T-helper 17 cell (primary cell): ENCODE data around the gene PITRM1. TPM values are rescaled to one million over a fixed set of nuclear protein-coding genes. Genes with fewer than 3 reads are reported as not detected.

ENCODE experiments used
- ATAC-seq: fragments of 150-1000 bp; cut with Tn5 transposase; 2 replicates; pipeline ENCODE4 v1.10.0; 2021; ENCODE audit warnings: mild to moderate bottlenecking, moderate library complexity
- DNase-seq, 3 donors: peaks; one replicate each; pipeline versions ENCODE4 v3.0.0 to v3.0.0-alpha.2; 2020 to 2021
- H3K9me3 ChIP-seq: one replicate; pipeline ENCODE4 v1.7.0; 2013; ENCODE audit warnings: low read length, mild to moderate bottlenecking; ENCODE audit not compliant: control insufficient read depth, poor library complexity, severe bottlenecking
- H3K27ac Mint-ChIP-seq: one replicate; pipeline ENCODE4 v1.8.0; 2022; ENCODE audit warnings: mild to moderate bottlenecking, moderate library complexity, mixed read lengths
- H3K27me3 Mint-ChIP-seq: one replicate; pipeline ENCODE4 v1.8.0; 2022; ENCODE audit warnings: mixed read lengths
- H3K36me3 Mint-ChIP-seq: one replicate; pipeline ENCODE4 v1.8.0; 2022; ENCODE audit warnings: low read depth, mixed read lengths
- H3K4me1 Mint-ChIP-seq: one replicate; pipeline ENCODE4 v1.8.0; 2022; ENCODE audit warnings: mild to moderate bottlenecking, mixed read lengths
- H3K4me3 Mint-ChIP-seq: one replicate; pipeline ENCODE4 v1.8.0; 2022; ENCODE audit warnings: mild to moderate bottlenecking, moderate library complexity, mixed read lengths
- total RNA-seq, 4 donors: library from RNA in 2 of 4; stranded (reverse) in 2 of 4; gene quantifications; one replicate each; pipeline ENCODE4 v1.2.3 and lab custom pipeline; 2022 to 2026

The PITRM1 gene
- total RNA-seq, 2 donors from 2014 or later = 61.3 to 79.1 TPM

DNA sequence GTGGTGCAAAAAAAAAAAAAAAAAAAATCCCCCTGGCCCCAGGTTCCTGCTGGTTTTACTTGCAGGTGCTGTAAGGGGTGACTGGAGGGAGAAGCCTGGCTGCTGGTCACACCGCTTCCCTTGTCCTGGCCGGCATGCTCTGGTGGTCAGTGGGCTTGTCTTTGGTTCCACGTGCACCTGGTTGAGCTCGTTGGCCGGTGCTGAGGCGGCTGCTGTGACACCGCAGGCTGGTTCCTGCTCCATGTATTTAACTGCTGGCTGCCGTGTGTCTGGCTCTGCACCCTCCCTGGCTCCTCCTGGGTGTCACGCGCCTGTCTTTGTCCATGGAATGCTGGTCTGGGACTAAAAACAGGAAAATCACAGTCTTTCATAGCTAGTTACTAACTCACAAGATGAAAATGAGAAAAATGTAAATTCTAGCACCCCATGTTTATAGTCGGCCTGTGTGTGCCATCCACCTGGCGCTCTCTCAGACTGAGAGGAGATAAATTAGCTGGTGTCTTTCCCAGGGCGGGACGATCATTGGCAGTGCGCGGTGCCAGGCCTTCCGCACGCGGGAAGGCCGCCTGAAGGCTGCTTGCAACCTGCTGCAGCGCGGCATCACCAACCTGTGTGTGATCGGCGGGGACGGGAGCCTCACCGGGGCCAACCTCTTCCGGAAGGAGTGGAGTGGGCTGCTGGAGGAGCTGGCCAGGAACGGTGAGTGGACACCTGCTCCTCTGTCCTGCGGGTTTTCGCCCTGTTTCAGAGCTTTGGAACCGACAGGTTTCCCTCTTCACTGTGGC, 71.5 kb downstream of the PITRM1 start:
- H3K27me3 Mint-ChIP-seq = no peaks in the 10 kb centered on the region
- peaks cover 9% of the 10 kb centered on the region for H3K4me1 Mint-ChIP-seq
- H3K36me3 Mint-ChIP-seq = peaks cover 10% of the 10 kb centered on the region
- no peaks in the 10 kb centered on the region for H3K9me3 ChIP-seq
- DNase-seq = no peak
- H3K27ac Mint-ChIP-seq = no peak overlapping the region
- ATAC-seq = no peak
- no peak overlapping the region for H3K4me3 Mint-ChIP-seq

DNA sequence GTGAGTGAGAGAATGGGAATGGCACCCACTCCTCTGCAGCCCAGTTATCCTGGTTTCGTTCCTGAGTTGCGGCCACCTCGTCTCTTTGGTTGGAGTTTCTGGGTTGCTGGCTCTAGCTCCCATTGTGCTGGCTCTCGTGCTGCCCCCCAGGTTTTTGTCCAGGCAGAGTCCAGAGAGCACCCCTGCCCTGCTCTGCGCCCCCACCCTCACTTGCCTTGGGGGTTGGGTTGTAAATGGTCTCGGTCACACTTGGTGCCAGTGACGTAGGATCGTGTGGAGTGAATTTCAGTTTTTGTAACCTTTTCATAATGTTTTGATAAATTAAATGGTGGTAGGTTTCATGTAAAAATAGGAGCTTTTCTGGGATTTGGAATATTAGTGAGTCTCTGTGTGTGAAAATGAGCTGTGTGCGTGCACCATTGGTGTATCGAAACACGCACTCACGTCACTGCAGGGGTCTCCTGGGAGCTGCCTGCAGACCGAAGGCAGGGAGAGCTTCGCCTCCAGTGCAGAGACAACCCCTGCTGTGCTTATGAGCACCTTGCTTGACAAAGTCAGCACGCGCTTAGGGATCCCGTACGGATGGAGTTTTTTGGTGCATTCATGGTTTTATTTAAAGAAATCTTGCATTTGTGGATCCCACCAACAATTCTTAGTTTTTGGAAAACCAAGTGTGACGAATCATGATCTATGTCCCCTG, 72.3 kb downstream of the PITRM1 start:
- DNase-seq (no peak), ATAC-seq (no peak)
- Mint-ChIP-seq H3K27ac (no peak overlapping the region), H3K36me3 (peaks cover 10% of the 10 kb centered on the region), H3K27me3 (no peaks in the 10 kb centered on the region), H3K4me3 (peak overlapping the region; percentile 5), H3K4me1 (peaks cover 17% of the 10 kb centered on the region)
- H3K9me3 ChIP-seq = no peaks in the 10 kb centered on the region

DNA sequence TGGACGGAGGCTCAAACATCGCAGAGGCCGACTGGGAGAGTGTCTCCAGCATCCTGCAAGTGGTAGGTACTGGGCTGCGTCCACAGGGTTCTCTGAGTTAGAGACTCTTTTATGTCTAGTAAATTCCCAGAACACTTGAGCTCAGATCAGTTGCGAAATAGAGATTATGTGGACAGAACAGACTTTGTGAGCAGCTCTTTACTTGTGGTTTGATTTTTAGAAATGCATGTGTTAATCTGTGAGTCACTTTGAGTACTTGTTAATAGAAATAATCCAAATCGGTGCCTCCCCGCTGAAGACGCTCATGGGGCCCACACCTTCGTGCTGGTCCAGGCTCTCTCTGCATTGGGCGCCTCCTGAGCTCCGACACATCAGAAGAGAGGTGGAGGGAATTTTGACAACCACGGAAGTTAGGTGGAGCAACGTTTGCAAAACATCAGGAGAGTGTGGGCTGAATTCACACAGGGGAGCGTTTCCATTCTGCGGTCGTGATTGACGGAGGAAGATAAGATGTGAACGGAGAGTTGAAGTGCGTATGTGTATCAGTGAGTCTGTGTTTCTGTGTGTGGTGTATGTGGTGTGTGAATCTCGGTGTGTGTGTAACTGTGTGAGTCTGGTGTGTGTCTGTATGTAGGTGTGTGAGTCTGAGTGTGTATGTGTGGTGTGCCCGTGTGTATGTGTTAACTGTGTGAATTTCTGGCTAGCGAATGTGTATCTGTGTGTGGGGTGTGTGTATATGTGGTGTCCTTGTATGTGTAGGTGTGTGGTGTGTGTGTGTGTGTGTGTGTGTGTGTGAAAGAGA, 73.1 kb downstream of the PITRM1 start:
- ATAC-seq (no peak), DNase-seq (no peak)
- H3K9me3 ChIP-seq = no peaks in the 10 kb centered on the region
- peak overlapping the region; percentile 5 for H3K4me3 Mint-ChIP-seq
- H3K27me3 Mint-ChIP-seq = no peaks in the 10 kb centered on the region
- peaks cover 10% of the 10 kb centered on the region for H3K36me3 Mint-ChIP-seq
- H3K27ac Mint-ChIP-seq = peak overlapping the region; percentile 93
- peaks cover 22% of the 10 kb centered on the region for H3K4me1 Mint-ChIP-seq

DNA sequence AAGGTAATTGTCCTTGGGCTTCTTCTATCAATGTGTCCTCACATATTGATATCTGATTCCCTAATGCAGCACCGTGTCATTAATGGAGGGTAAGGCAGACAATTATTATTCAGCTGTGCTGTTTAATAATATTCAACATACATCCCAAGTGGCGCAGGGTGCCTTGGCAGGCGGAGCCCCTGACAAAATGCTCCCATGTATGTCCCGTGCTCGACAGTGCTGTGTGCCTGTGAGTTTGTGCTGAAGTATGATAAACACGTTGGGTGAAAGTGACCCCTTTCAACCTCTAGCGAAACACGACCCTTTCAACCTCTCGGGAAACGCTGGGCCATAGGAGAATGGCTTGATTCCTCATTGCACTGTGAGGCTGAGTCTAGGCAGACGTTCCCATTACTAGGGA, 73.9 kb downstream of the PITRM1 start:
- H3K4me3 Mint-ChIP-seq = no peak overlapping the region
- peaks cover 30% of the 10 kb centered on the region for H3K4me1 Mint-ChIP-seq
- no peak for ATAC-seq
- no peaks in the 10 kb centered on the region for H3K27me3 Mint-ChIP-seq
- H3K9me3 ChIP-seq = no peaks in the 10 kb centered on the region
- no peak overlapping the region for H3K27ac Mint-ChIP-seq
- DNase-seq = no peak
- H3K36me3 Mint-ChIP-seq = peaks cover 10% of the 10 kb centered on the region

DNA sequence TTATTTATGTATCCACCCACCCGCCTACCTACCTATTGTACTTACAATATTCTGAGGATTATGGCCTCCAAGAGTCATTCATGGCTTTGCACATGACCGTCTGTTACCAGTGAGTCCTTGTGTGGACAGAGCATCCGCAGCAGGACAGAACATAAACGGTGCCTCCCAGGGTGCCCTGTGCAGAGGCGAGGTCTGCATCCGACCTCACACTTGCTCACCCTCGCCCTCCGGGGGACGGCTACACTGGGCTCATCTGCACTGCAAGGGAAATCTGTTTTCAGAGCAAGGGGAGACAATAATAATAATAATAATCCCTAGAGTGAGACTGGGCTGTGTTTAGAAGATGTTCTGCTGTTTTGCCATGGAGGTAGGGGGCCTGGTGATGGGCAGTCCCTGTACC, 75.4 kb downstream of the PITRM1 start:
- DNase-seq = no peak
- ATAC-seq = no peak
- Mint-ChIP-seq H3K4me3 (peak overlapping the region; percentile 36), H3K4me1 (peaks cover 41% of the 10 kb centered on the region), H3K27ac (peak overlapping the region; percentile 14), H3K27me3 (no peaks in the 10 kb centered on the region), H3K36me3 (peaks cover 10% of the 10 kb centered on the region)
- no peaks in the 10 kb centered on the region for H3K9me3 ChIP-seq

DNA sequence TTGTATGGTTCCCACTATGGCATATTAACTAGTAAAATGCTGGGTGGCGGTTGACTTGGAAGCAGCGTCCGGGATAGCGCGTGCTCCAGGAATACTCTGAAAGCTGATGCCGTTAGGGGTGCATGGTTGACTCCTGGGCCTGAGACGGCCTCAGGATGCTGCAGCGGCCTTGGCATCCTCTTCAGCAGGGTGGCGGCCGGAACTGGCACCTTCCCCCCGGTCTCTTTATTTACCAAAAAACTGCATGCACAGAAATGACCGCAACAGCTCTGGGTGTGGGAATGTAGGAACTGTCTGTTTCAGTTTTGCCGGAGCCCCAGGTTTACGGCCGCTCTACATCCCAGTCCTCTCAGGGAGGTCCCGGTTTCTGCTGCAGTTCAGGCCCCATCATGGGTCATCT, 76.4 kb downstream of the PITRM1 start:
- peak overlapping the region; percentile 83 for H3K27ac Mint-ChIP-seq
- DNase-seq (no peak), ATAC-seq (no peak)
- no peaks in the 10 kb centered on the region for H3K27me3 Mint-ChIP-seq
- peaks cover 8% of the 10 kb centered on the region for H3K36me3 Mint-ChIP-seq
- H3K4me1 Mint-ChIP-seq = peaks cover 48% of the 10 kb centered on the region
- peak overlapping the region; percentile 36 for H3K4me3 Mint-ChIP-seq
- no peaks in the 10 kb centered on the region for H3K9me3 ChIP-seq

DNA sequence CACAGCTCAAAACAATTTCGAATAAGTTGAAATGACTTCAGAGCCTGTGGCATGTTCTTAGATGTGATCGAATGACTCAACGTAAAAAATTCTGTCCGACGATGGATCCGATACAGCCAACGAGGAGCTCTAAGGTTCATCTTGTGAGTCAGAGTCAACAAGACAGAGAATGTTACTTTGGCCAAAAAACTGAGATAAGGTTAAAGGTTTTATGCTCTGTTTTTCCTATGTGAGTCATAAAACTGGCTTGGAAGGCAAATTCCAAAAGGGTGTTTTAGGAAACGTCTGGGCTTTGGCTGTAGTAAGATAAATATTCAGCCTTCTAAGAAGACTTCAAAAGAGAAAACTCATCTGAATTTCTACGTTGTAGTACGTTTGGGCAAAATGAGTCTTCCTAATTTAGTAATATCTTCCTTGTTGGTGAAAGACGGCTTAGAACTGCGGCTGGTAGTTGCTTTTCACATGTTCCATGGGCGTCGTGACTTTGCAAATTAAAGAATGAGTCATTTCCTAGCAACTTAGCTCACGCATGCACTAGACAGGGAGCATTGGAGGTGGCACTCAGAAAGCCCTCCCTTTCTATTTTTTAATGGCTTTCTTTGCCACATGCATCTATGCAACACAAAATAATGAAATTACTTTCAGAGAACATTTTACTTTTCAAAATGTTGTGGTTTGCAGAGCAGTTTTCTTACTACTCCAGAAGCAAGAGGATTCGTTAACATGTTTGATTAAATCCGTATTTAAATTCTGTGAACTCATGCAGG, 77.0 kb downstream of the PITRM1 start:
- peak overlapping the region; percentile 68 for H3K4me3 Mint-ChIP-seq
- DNase-seq = no peak
- H3K4me1 Mint-ChIP-seq = peaks cover 50% of the 10 kb centered on the region
- no peaks in the 10 kb centered on the region for H3K27me3 Mint-ChIP-seq
- peak overlapping the region; percentile 83 for H3K27ac Mint-ChIP-seq
- peaks cover 8% of the 10 kb centered on the region for H3K36me3 Mint-ChIP-seq
- H3K9me3 ChIP-seq = no peaks in the 10 kb centered on the region
- peak; percentile 86 for ATAC-seq

DNA sequence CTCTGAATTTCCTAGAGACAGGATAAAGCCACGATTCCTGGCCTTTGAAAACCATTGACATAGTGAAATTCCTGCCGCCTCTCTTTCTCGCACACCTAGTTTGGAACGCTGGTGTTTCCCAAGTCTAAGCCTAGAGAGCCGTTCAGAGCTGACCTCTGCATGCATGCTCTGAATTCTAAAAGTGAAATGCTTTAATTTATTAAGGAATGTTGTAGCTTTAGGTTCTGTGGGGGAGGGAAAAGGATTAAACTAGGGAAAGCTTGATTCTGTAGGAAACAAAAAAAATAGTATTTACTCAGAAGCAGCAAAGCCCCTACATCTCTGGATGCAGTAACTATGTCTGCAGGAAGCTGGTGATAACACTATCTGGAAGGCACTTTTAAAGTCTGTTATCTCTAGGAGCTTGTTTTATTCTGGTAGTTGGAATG, 78.0 kb downstream of the PITRM1 start:
- Mint-ChIP-seq H3K36me3 (peaks cover 5% of the 10 kb centered on the region), H3K4me1 (peaks cover 50% of the 10 kb centered on the region), H3K4me3 (peak overlapping the region; percentile 68), H3K27me3 (no peaks in the 10 kb centered on the region), H3K27ac (peak overlapping the region; percentile 83)
- ATAC-seq = no peak
- H3K9me3 ChIP-seq = no peaks in the 10 kb centered on the region
- no peak for DNase-seq

DNA sequence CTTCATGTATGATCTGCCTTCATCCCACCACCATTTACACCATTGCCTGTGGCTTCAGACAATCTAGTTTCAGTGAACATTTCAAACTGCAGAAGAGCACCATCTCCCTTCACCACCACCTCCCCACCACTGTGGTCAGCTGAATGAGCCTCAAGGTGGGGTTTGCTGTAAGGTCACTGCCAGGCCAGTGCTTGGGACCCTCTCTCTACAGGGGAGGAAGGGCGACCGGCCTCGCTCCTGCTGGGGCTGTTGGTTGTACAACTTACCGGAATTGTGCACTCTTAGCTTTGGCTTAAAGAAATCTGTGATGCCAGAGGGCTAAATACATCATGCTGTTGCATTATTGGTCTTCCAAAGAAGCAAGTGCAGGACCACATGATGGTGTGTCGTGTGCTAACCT, 78.6 kb downstream of the PITRM1 start:
- Mint-ChIP-seq H3K27ac (peak overlapping the region; percentile 83), H3K36me3 (peaks cover 2% of the 10 kb centered on the region), H3K4me3 (peak overlapping the region; percentile 68), H3K4me1 (peaks cover 50% of the 10 kb centered on the region), H3K27me3 (no peaks in the 10 kb centered on the region)
- no peaks in the 10 kb centered on the region for H3K9me3 ChIP-seq
- ATAC-seq (no peak), DNase-seq (no peak)

DNA sequence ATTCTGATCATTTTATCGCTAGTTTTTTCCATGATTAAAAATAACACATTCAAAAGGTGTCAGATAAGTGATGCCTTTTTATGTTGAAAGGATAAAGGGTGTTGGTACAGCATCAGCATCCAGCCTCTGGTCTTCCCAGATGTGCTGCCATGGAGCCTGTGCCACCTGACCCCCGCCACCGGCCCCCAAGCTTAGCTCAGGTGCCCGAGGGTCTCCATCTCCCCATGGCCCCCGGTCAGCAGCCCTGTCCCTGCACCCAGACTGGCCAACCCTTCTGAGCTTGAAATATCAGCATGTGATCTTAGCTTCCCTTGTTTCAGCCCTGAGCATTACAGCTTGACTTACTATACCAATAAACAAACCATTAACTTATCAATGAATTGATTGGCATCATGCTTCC, 80.7 kb downstream of the PITRM1 start:
- no peaks in the 10 kb centered on the region for H3K9me3 ChIP-seq
- Mint-ChIP-seq H3K36me3 (peaks cover 2% of the 10 kb centered on the region), H3K27ac (peak overlapping the region; percentile 87), H3K27me3 (no peaks in the 10 kb centered on the region), H3K4me3 (no peak overlapping the region), H3K4me1 (peaks cover 54% of the 10 kb centered on the region)
- ATAC-seq = no peak
- DNase-seq = no peak

DNA sequence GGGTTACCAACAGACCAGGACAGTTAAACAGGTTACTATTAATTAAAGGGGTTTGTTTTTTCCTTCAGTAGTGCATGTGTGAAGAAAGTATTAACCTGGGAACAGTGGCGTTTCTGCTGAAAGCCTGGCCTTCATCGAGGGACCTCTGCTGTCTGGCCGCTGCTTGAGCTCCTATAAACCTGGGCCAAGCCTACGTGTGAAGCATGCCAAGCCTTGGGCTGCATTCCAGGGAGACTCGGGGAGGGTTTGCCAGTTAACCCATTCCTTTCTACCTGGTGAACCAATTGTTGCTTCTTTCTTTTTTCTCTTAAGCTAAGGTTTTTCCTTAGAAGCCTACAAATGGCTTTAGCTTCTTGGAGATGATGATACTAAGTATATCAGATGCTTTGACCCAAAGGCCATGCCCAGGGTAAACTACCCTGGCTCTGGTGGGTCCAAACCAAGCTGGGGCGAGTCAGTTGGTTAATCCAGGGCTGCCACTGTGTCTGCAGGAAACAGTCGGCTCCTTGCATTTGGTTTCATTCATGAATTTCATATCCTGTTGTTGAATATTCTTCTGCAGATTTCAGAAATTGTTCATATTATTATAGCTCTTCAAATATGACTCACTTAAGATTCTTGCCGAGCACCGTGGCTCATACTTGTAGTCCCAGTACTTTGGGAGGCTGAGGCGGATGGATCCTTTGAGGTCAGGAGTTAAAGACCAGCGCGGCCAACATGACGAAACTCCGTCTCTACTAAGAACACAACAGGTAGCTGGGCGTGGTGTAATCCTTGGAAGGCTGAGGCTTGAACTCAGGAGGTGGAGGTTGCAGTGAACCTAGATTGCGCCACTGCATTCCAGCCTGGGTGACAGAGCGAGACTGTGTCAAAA, 81.4 kb downstream of the PITRM1 start:
- DNase-seq (no peak), ATAC-seq (no peak)
- Mint-ChIP-seq H3K36me3 (peaks cover 2% of the 10 kb centered on the region), H3K27ac (peak overlapping the region; percentile 87), H3K4me3 (peak overlapping the region; percentile 15), H3K27me3 (no peaks in the 10 kb centered on the region), H3K4me1 (peaks cover 54% of the 10 kb centered on the region)
- H3K9me3 ChIP-seq = no peaks in the 10 kb centered on the region

DNA sequence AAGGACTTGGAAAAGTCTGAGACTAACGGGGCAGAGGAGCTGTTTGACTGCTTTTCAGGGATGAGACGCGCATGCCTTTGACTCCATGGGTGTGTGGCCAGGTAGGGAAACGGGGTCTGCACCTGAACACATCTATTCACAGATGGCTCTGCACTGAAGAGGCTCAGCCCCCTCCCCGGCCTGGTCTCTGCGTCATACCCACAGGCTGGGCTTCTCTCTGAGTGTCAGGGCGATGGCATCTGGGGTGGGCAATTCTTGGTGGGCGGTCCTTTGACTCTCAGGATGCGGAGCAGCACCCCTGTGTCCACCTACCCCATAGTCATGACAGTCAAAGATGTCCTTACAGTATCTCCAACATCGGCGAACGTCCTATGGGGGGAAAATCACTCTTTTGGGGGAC, 82.2 kb downstream of the PITRM1 start:
- no peaks in the 10 kb centered on the region for H3K27me3 Mint-ChIP-seq
- ATAC-seq (no peak), DNase-seq (no peak)
- no peaks in the 10 kb centered on the region for H3K9me3 ChIP-seq
- H3K27ac Mint-ChIP-seq = no peak overlapping the region
- peaks cover 47% of the 10 kb centered on the region for H3K4me1 Mint-ChIP-seq
- peaks cover 2% of the 10 kb centered on the region for H3K36me3 Mint-ChIP-seq
- H3K4me3 Mint-ChIP-seq = no peak overlapping the region
